H9 (cell line): ENCODE data around the gene DOCK1. TPM values are rescaled to one million over a fixed set of nuclear protein-coding genes. Genes with fewer than 3 reads are reported as not detected.

Source experiments
- DNase-seq: peaks from one replicate; pipeline ENCODE4 v3.0.0-alpha.2; 2017
- H2AFZ ChIP-seq: one replicate; pipeline ENCODE4 v1.6.1; 2013; ENCODE audit warnings: mild to moderate bottlenecking, low read length, control low read depth, moderate library complexity
- H2AK5ac ChIP-seq: 2 replicates; pipeline ENCODE4 v1.6.1; 2013; ENCODE audit warnings: low read length, control low read depth, mixed read lengths; ENCODE audit not compliant: insufficient read length
- H2BK120ac ChIP-seq: one replicate; pipeline ENCODE4 v1.6.1; 2013; ENCODE audit warnings: low read depth, mild to moderate bottlenecking, low read length, control low read depth, inconsistent platforms; ENCODE audit not compliant: poor library complexity, severe bottlenecking
- H2BK12ac ChIP-seq: 2 replicates; pipeline ENCODE4 v1.6.1; 2013; ENCODE audit warnings: low read length, control low read depth, mixed read lengths, low read depth; ENCODE audit not compliant: insufficient read length
- H2BK15ac ChIP-seq: 2 replicates; pipeline ENCODE4 v1.6.1; 2013; ENCODE audit warnings: low read depth, low read length, control low read depth
- H2BK20ac ChIP-seq: one replicate; pipeline ENCODE4 v1.6.1; 2013; ENCODE audit warnings: low read depth, mild to moderate bottlenecking, low read length, control low read depth, inconsistent platforms; ENCODE audit not compliant: poor library complexity, severe bottlenecking
- H2BK5ac ChIP-seq: 2 replicates; pipeline ENCODE4 v1.6.1; 2013; ENCODE audit warnings: low read length, control low read depth, mixed read lengths; ENCODE audit not compliant: insufficient read length
- H3K14ac ChIP-seq: 2 replicates; pipeline ENCODE4 v1.6.1; 2013; ENCODE audit warnings: low read length, control low read depth; ENCODE audit not compliant: insufficient read depth
- H3K18ac ChIP-seq: 2 replicates; pipeline ENCODE4 v1.6.1; 2013; ENCODE audit warnings: low read depth, mild to moderate bottlenecking, mixed read lengths, low read length, control low read depth; ENCODE audit not compliant: insufficient read length
- H3K23ac ChIP-seq: 2 replicates; pipeline ENCODE4 v1.6.1; 2013; ENCODE audit warnings: low read length, control low read depth, mixed read lengths, low read depth; ENCODE audit not compliant: insufficient read length
- H3K23me2 ChIP-seq: 2 replicates; pipeline ENCODE4 v1.6.1; 2013; ENCODE audit warnings: low read depth, mild to moderate bottlenecking, mixed read lengths, low read length, control low read depth; ENCODE audit not compliant: insufficient read length, poor library complexity, severe bottlenecking
- H3K27ac ChIP-seq: 2 replicates; pipeline ENCODE4 v1.5.1; 2013; ENCODE audit warnings: low read length, control low read depth, mixed read lengths, low read depth; ENCODE audit not compliant: insufficient read length
- H3K27me3 ChIP-seq: 2 replicates; pipeline ENCODE4 v1.6.1; 2013; ENCODE audit warnings: low read length, control low read depth, inconsistent platforms; ENCODE audit not compliant: insufficient read depth
- H3K4ac ChIP-seq: 2 replicates; pipeline ENCODE4 v1.6.1; 2013; ENCODE audit warnings: low read depth, mild to moderate bottlenecking, control low read depth, inconsistent platforms, low read length, moderate library complexity
- H3K4me1 ChIP-seq: 2 replicates; pipeline ENCODE4 v1.6.1; 2013; ENCODE audit warnings: low read length, control low read depth, inconsistent platforms; ENCODE audit not compliant: insufficient read depth
- H3K4me2 ChIP-seq: 2 replicates; pipeline ENCODE4 v1.6.1; 2013; ENCODE audit warnings: low read length, control low read depth, mixed read lengths; ENCODE audit not compliant: insufficient read length, insufficient read depth
- H3K56ac ChIP-seq: 2 replicates; pipeline ENCODE4 v1.6.1; 2013; ENCODE audit warnings: low read depth, mild to moderate bottlenecking, mixed read lengths, low read length, control low read depth; ENCODE audit not compliant: insufficient read length
- H3K79me1 ChIP-seq: 2 replicates; pipeline ENCODE4 v1.6.1; 2013; ENCODE audit warnings: low read depth, mild to moderate bottlenecking, moderate library complexity, low read length, control low read depth, inconsistent platforms; ENCODE audit not compliant: insufficient read depth, poor library complexity, severe bottlenecking
- H3K79me2 ChIP-seq: 2 replicates; pipeline ENCODE4 v1.6.1; 2013; ENCODE audit warnings: low read length, control low read depth, inconsistent platforms; ENCODE audit not compliant: insufficient read depth
- H3K9ac ChIP-seq: 2 replicates; pipeline ENCODE4 v1.6.1; 2013; ENCODE audit warnings: low read length, control low read depth, mixed read lengths; ENCODE audit not compliant: insufficient read length; ENCODE audit errors: extremely low read depth
- H3K9me3 ChIP-seq: one replicate; pipeline ENCODE4 v1.6.1; 2013; ENCODE audit warnings: low read depth, low read length, inconsistent platforms; ENCODE audit not compliant: control insufficient read depth
- H3T11ph ChIP-seq: one replicate; pipeline ENCODE4 v1.6.1; 2013; ENCODE audit warnings: mild to moderate bottlenecking, low read length, control low read depth, inconsistent platforms
- H4K20me1 ChIP-seq: one replicate; pipeline ENCODE4 v1.6.1; 2013; ENCODE audit not compliant: control insufficient read depth, insufficient read length, insufficient read depth
- H4K5ac ChIP-seq: 2 replicates; pipeline ENCODE4 v1.6.1; 2013; ENCODE audit warnings: low read depth, mild to moderate bottlenecking, mixed read lengths, low read length, control low read depth; ENCODE audit not compliant: insufficient read length
- H4K8ac ChIP-seq: replicated peaks from 2 replicates; pipeline ENCODE4 v1.6.1; 2013; ENCODE audit warnings: low read length, control low read depth, mixed read lengths, low read depth; ENCODE audit not compliant: insufficient read length
- H4K91ac ChIP-seq: 2 replicates; pipeline ENCODE4 v1.6.1; 2013; ENCODE audit warnings: low read depth, mild to moderate bottlenecking, moderate library complexity, mixed read lengths, low read length, control low read depth; ENCODE audit not compliant: insufficient read length
- H3K27ac Mint-ChIP-seq, 3 experiments: 2 replicates in 2 of 3; 3 replicates in 1 of 3; pipeline ENCODE4 v1.8.0; 2020 to 2021; ENCODE audit warnings: mixed read lengths in 3 of 3, mild to moderate bottlenecking in 1 of 3, moderate library complexity in 1 of 3
- H3K27me3 Mint-ChIP-seq: 2 replicates; pipeline ENCODE4 v1.8.0; 2021; ENCODE audit warnings: low read depth, mild to moderate bottlenecking, moderate library complexity, mixed read lengths
- H3K36me3 Mint-ChIP-seq, 3 experiments: 2 replicates in 2 of 3; 3 replicates in 1 of 3; pipeline ENCODE4 v1.8.0; 2020 to 2021; ENCODE audit warnings: low read depth in 3 of 3, mixed read lengths in 3 of 3; ENCODE audit not compliant: insufficient read depth in 1 of 3
- H3K4me1 Mint-ChIP-seq, 2 experiments: 2 replicates each; pipeline ENCODE4 v1.8.0; 2020; ENCODE audit warnings: mixed read lengths in 2 of 2
- H3K4me3 Mint-ChIP-seq, 2 experiments: 2 replicates in 1 of 2; 3 replicates in 1 of 2; pipeline ENCODE4 v1.8.0; 2020 to 2021; ENCODE audit warnings: mild to moderate bottlenecking in 2 of 2, mixed read lengths in 2 of 2, moderate library complexity in 1 of 2
- H3K9me3 Mint-ChIP-seq, 2 experiments: 2 replicates in 1 of 2; 3 replicates in 1 of 2; pipeline ENCODE4 v1.8.0; 2020; ENCODE audit warnings: mild to moderate bottlenecking in 2 of 2, mixed read lengths in 2 of 2, moderate library complexity in 1 of 2
- WGBS: extraction: QIAGEN DNeasy Blood & Tissue Kit; methylation state at CpG from one replicate; pipeline ENCODE4 v1.1.7; 2013; ENCODE audit warnings: missing lambda C conversion rate, low lambda C conversion rate, mixed read lengths; ENCODE audit not compliant: insufficient read length; ENCODE audit errors: extremely low coverage; 5-methylcytosine and 5-hydroxymethylcytosine counted together
- total RNA-seq: library from RNA; stranded (reverse); gene quantifications from 2 replicates; pipeline ENCODE4 v1.2.1, GENCODE V29; 2021
- TF ChIP-seq, protein P1 (sequence below): fragments of 200-600 bp; sonication (generic); conservative IDR thresholded peaks from 3 replicates; pipeline ENCODE4 v1.8.0; 2021; ENCODE audit warnings: antibody characterized with exemption, mild to moderate bottlenecking

Gene DOCK1
- total RNA-seq, 1 experiment from 2014 or later: 57.0 TPM

DNA sequence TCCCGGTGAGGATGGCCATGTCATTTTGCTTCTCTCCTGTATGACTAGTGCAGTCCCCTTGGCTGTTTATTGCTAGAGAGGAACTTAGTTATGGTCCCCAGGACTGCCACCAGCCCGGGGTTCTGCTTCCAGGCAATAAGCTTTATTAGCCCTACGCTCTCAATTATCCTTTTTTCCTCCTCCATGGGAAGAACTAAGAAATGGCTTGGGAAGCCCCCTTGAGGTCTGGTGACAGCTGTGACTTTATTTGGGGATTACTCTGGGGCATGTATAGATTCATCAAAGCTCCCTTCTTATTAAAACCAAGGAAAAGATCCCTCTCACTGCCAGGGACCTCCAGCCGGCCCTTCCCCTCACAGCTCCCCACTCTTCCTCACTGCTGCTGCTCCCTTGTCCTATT is 446.3 kb downstream of the DOCK1 start:
- Histone ChIP-seq H3K4ac (no peak overlapping the region), H2AFZ (no peak overlapping the region), H2AK5ac (no peak overlapping the region), H3T11ph (no peak overlapping the region), H3K27me3 (no peaks in the 10 kb centered on the region), H4K8ac (no peak overlapping the region), H3K23ac (no peak overlapping the region), H3K9ac (no peak overlapping the region), H2BK15ac (no peak overlapping the region), H2BK120ac (no peak overlapping the region), H2BK20ac (no peak overlapping the region), H4K91ac (no peak overlapping the region), H2BK5ac (no peak overlapping the region), H3K9me3 (no peaks in the 10 kb centered on the region), H4K5ac (no peak overlapping the region), H3K79me1 (no peaks in the 10 kb centered on the region), H3K23me2 (no peaks in the 10 kb centered on the region), H3K79me2 (no peaks in the 10 kb centered on the region), H3K56ac (no peak overlapping the region), H3K27ac (no peak overlapping the region), H3K4me2 (no peak overlapping the region), H4K20me1 (no peaks in the 10 kb centered on the region), H3K14ac (no peak overlapping the region), H3K18ac (no peak overlapping the region), H3K4me1 (no peaks in the 10 kb centered on the region), H2BK12ac (no peak overlapping the region)
- no CpG with 5 or more reads among the region's 4 CpGs for WGBS
- peak overlapping the region in 2 of 3 experiments; percentile 66 to 93; a peak in 2 of 7 replicates for H3K27ac Mint-ChIP-seq
- no peaks in the 10 kb centered on the region for H3K27me3 Mint-ChIP-seq
- no peaks in the 10 kb centered on the region for H3K9me3 Mint-ChIP-seq
- H3K4me1 Mint-ChIP-seq: peaks cover 15 to 46% of the 10 kb centered on the region in 2 experiments
- no peak for DNase-seq
- peaks cover 0 to 5% (median 0%) of the 10 kb centered on the region in 3 experiments; a peak in 1 of 7 replicates for H3K36me3 Mint-ChIP-seq
- no peak overlapping the region for H3K4me3 Mint-ChIP-seq
- TF ChIP-seq, protein P1, sequence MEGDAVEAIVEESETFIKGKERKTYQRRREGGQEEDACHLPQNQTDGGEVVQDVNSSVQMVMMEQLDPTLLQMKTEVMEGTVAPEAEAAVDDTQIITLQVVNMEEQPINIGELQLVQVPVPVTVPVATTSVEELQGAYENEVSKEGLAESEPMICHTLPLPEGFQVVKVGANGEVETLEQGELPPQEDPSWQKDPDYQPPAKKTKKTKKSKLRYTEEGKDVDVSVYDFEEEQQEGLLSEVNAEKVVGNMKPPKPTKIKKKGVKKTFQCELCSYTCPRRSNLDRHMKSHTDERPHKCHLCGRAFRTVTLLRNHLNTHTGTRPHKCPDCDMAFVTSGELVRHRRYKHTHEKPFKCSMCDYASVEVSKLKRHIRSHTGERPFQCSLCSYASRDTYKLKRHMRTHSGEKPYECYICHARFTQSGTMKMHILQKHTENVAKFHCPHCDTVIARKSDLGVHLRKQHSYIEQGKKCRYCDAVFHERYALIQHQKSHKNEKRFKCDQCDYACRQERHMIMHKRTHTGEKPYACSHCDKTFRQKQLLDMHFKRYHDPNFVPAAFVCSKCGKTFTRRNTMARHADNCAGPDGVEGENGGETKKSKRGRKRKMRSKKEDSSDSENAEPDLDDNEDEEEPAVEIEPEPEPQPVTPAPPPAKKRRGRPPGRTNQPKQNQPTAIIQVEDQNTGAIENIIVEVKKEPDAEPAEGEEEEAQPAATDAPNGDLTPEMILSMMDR: no peak
